Right atrium auricular region (tissue), 2 donors: Measurements from ENCODE around the gene SNPH. TPM values are rescaled to one million over a fixed set of nuclear protein-coding genes. Genes with fewer than 3 reads are reported as not detected.

Source experiments
- DNase-seq: peaks from one replicate; pipeline ENCODE4 v3.0.0-alpha.2; 2019; ENCODE audit warnings: low spot score
- H3K27ac ChIP-seq, 2 donors: fragments of 200-600 bp; sonication (generic); 1 replicate in 1 of 2; 2 replicates in 1 of 2; pipeline ENCODE4 v1.5.1; 2016 to 2019
- H3K27me3 ChIP-seq, 2 donors: fragments of 200-600 bp; sonication (generic); one replicate each; pipeline versions ENCODE4 v1.5.1 to v1.6.0; 2017 to 2019
- H3K36me3 ChIP-seq: fragments of 200-600 bp; sonication (generic); one replicate; pipeline ENCODE4 v1.5.1; 2016
- H3K4me1 ChIP-seq, 2 donors: fragments of 200-600 bp; sonication (generic); one replicate each; pipeline versions ENCODE4 v1.5.1 to v1.6.0; 2017 to 2019
- H3K4me3 ChIP-seq, 2 donors: fragments of 200-600 bp; sonication (generic); 1 replicate in 1 of 2; 2 replicates in 1 of 2; pipeline ENCODE4 v1.5.1; 2017 to 2019; ENCODE audit warnings: mild to moderate bottlenecking in 1 of 2, moderate library complexity in 1 of 2
- H3K9me3 ChIP-seq, 2 donors: fragments of 200-600 bp; sonication (generic); one replicate each; pipeline ENCODE4 v1.5.1; 2019
- CTCF ChIP-seq, 2 donors: fragments of 200-600 bp; sonication (generic); IDR thresholded peaks; one replicate each; pipeline ENCODE4 v1.5.1; 2019; ENCODE audit warnings: antibody characterized with exemption in 2 of 2
- total RNA-seq, 2 donors: library from RNA; depleted of rRNA; stranded (reverse); fragments of >200 nt; gene quantifications; one replicate each; pipeline ENCODE4 v1.1.0, GENCODE V29; 2016

SNPH gene
- total RNA-seq, 2 donors from 2014 or later = 5.0 to 10.1 TPM

GRCh38 chr20:1325173-1326030, 59.3 kb downstream of the SNPH start:
- peak in 1 of 2 donors; percentile 35 for TF ChIP-seq CTCF (IDR thresholded peaks at IDR 0.05)
- Histone ChIP-seq H3K27ac (peak overlapping the region; percentile 99), H3K27me3 (no peaks in the 10 kb centered on the region), H3K4me1 (peaks cover 0 to 84% of the 10 kb centered on the region in 2 donors), H3K9me3 (no peaks in the 10 kb centered on the region), H3K36me3 (no peaks in the 10 kb centered on the region), H3K4me3 (peak overlapping the region; percentile 84 to 96)
- DNase-seq = peak; percentile 98

- no peak for TF ChIP-seq CTCF (IDR thresholded peaks at IDR 0.05)
- Histone ChIP-seq H3K27ac (peak overlapping the region; percentile 99), H3K4me1 (peaks cover 0 to 88% of the 10 kb centered on the region in 2 donors), H3K36me3 (no peaks in the 10 kb centered on the region), H3K4me3 (peak overlapping the region; percentile 84 to 96), H3K27me3 (no peaks in the 10 kb centered on the region), H3K9me3 (no peaks in the 10 kb centered on the region)
- peak; percentile 70 for DNase-seq
Measured at GRCh38 chr20:1326031-1326930, 60.2 kb downstream of the SNPH start.

- H3K4me1 ChIP-seq = peaks cover 0 to 87% of the 10 kb centered on the region in 2 donors
- no peak for TF ChIP-seq CTCF (IDR thresholded peaks at IDR 0.05)
- H3K27me3 ChIP-seq = no peaks in the 10 kb centered on the region
- H3K4me3 ChIP-seq = no peak overlapping the region
- H3K9me3 ChIP-seq = no peaks in the 10 kb centered on the region
- peak overlapping the region; percentile 99 for H3K27ac ChIP-seq
- peak; percentile 73 for DNase-seq
- H3K36me3 ChIP-seq = no peaks in the 10 kb centered on the region
Measured at GRCh38 chr20:1327241-1327653, 61.2 kb downstream of the SNPH start.

GRCh38 chr20:1327827-1328679, 62.0 kb downstream of the SNPH start:
- Histone ChIP-seq H3K27ac (peak overlapping the region; percentile 99), H3K4me3 (no peak overlapping the region), H3K4me1 (peaks cover 0 to 82% of the 10 kb centered on the region in 2 donors), H3K27me3 (no peaks in the 10 kb centered on the region), H3K9me3 (no peaks in the 10 kb centered on the region), H3K36me3 (no peaks in the 10 kb centered on the region)
- no peak for TF ChIP-seq CTCF (IDR thresholded peaks at IDR 0.05)
- peak; percentile 55 for DNase-seq

GRCh38 chr20:1328680-1329330, 62.7 kb downstream of the SNPH start, which contains the start of gene SDCBP2:
Gene SDCBP2, minus strand, starts transcription at chr20:1329139. Its CDS starts 8,723 bp downstream, at chr20:1320416.
- Histone ChIP-seq H3K27me3 (no peaks in the 10 kb centered on the region), H3K4me3 (no peak within 1 kb of the TSS), H3K27ac (peak within 1 kb of the TSS; percentile 99), H3K4me1 (peaks cover 0 to 75% of the 10 kb centered on the region in 2 donors), H3K36me3 (no peaks in the 10 kb centered on the region), H3K9me3 (no peaks in the 10 kb centered on the region)
- peak; percentile 56 for DNase-seq
- TF ChIP-seq CTCF (IDR thresholded peaks at IDR 0.05) = no peak
